HG03108 (cell line): ENCODE results near the gene UBE2R2.
"Not testable (repeated sequence)": the region's sequence is repeated elsewhere in the genome, so short reads cannot be mapped to it uniquely, and the experiment has no call there.

Experiments used
- ATAC-seq: cut with Tn5 transposase; IDR thresholded peaks from one replicate; pipeline ENCODE4 v1.9.1; 2021; ENCODE audit warnings: moderate library complexity; ENCODE audit not compliant: unreplicated experiment

Gene UBE2R2

DNA sequence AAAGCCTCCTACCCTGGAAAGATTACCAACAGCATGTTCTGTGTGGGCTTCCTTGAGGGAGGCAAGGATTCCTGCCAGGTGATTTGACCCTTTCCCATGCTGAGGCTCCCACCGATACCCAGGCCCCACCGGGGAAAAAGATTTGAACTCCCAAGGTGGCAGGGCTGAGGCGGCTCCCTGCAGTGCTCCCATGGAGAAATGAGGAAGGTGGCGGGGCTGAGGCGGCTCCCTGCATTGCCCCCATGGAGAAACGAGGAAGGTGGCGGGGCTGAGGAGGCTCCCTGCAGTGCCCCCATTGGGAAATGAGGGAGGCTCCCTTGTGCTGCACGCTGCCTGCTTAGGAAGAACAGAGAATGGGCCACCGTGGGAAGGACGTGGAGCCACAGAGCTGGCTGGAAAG is 18.4 kb upstream of the UBE2R2 start:
- no peak for ATAC-seq

DNA sequence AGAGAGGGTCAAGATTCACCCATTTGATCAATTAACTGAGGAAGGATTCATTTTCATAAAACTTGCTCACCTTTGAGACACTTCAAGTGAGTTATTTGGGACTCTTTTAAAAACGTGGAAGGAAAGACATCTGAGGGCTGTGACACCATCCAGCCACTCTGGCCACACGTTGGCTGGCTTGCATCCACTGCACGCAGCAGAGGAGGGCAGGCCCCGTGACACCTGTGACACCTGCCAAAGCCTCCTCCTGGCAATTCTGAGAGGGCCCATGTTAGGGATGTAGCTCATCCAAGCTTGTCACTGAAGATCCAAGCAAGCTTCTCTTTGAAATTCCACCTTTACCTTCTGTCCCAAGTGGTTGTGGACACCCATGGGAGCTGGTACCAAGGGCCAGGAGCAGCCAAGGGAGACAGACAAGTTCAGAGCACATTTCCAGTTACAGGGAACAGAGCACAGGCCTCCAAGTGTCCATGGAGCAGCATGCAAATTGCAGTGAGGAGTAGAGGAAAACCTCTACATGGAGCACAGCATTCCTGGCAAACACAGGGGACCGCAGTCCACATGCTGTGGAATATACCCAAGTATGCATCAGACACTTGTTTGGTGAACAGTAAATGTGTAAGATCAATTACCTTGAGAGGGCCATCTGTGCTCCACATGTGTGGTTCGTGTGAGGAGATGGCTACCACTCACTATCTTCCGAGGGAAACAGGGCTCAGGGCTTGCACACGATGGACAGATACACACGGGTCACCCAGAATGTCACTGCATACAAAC is 16.8 kb upstream of the UBE2R2 start:
- ATAC-seq: no peak

DNA sequence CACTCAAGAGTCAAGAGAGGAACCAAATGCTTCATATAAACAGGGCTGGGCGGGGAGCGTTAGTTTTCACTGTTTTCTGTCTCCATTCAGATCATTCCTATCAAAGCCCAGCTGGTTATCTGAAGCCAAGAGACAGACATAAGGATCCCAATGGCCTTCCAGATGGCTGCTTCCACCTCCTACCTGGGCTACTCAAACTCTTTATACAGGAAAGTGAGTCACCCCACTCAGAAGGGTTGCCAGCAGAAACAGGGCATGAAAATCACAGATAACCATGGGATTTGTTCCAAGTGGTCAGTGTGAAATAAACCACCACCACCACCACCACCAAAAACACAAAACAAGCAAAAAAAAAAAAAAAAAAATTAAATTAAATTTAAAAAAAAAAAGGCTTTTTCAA is 16.1 kb upstream of the UBE2R2 start:
- ATAC-seq: no peak

DNA sequence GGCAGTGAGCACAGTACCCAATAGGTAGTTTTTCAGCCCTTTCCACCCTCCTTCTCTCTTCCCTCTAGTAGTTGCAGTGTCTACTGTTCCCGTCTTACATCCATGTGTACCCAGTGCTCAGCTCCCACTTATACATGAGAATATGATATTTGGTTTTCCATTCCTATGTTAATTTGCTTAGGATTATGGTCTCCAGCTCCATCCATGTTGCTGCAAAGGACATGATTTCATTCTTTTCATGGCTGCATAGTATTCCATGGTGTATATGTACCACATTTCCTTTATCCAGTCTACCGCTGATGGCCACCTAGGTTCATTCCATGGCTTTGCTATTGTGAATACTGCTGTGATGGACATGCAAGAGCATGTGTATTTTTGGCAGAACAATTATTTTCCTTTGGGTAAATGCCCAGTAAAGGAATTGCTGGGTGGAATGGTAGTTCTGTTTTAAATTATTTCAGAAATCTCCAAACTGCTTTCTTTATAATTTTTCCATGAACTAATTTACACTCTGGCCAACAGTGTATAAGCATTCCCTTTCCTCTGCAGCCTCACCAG is 14.9 kb upstream of the UBE2R2 start:
- not testable (repeated sequence) for ATAC-seq

DNA sequence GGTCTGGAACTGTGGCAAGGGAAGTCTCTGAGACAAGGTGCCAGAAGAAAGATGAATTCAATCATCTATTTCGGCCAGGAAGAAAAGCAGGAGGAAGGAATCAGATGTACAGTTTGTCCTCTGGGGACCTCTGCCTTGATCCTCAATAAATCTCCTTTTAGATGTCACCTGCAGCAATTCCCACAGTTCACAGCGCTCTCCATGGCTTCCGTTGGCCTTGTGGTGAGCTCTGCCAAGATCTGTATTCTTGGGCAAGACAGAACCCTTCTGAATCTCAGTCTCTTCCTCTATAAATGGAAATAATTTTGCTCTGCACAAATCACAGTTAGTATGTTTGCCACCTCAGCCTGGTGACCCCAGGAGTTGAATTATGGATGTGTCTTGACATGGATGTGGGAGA is 12.8 kb upstream of the UBE2R2 start:
- not testable (repeated sequence) for ATAC-seq

DNA sequence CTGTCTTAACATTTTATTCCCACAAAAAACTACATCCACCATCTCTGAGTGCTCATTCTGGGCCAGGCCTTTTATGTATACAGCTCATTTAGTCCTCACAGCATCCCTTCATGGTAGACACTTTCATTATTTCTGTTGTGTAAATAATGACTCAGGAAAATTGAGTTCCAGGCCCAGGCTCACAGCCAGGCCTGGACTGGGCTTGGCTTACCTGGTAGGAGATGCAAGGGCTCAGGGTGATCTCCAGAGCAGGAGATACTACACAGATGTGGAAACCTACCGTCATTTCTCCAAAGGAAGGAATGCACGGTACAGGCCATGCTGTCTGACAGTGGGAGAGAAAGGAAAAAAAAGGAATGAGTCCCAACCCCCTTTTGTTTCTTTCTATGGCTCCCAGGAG is 9.8 kb upstream of the UBE2R2 start:
- ATAC-seq: not testable (repeated sequence)

DNA sequence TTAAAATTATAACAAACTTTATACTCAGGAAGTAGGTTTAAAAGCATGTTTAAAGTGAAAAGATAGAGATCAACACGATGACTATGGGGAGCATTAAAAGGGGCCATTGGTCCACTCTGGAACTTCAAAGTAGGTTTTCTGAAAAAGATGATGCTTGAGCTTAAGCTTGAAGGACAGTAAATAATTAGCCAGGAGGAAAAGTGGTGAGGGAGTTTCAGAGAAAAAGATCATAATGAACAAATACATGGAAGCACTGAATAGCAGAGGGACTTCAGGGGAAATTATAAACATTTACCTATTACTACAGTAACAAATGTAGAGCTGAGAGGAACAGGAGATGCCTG is 8.0 kb upstream of the UBE2R2 start:
- peak; percentile 40 for ATAC-seq

DNA sequence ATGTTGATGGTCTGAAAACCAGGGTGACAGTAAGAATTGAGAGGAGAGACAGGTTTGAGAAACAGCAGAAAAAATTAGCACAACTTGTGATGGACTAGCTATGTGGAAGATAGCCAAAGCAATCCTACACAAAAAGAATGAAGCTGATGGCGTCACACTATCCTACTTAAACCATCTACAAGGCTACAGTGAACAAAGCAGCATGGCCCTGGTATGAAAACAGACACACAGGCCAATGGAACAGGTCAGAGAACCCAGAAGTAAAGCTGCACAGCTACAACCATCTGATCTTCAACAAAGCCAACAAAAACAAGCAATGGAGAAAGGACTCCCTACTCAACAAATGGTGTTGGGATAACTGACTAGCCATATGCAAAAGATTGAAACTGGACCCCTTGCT is 7.5 kb upstream of the UBE2R2 start:
- ATAC-seq: no peak

DNA sequence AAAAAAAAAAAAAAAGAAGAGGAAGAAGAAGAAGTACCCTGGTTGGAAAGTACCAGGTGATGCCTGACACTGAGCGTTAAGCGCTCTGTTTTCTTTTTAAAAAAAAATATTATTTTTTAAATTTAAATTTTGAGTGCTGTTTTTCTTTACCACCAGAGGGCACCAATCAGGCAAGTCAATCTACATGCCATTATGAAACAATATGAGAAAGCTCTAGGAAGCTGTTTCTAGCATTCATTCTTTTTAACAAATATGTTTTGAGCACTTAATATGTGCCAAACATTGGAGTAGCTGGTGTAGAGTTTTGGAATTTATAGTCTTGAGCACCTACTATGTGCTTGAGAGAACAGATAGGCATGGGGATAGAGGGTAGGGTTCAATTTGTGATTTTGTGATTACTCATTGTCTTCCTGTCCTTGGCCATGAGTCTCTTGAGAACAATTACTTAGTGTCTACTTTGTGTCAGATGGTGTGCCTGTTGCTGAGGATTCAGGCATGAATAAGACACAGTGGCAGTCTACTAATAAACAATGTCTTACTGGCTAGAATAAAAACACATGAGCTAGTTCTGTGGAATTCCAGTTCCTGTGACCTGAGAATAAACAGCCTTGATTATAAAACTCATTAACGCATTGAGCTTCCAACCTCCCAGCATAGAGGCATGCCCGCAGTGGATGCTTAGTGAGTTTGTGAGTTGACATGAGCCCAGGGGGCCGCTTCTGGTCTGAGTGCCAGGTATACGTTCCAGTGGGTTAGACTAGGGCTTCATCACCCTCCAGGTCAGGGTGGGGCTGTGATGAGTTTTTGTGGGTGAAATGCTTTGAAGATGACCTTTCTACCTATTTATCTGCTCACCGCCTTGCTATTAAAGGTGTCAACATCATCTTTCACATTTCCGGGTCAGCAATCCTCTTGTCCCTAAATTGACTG is 3.0 kb upstream of the UBE2R2 start:
- no peak for ATAC-seq

DNA sequence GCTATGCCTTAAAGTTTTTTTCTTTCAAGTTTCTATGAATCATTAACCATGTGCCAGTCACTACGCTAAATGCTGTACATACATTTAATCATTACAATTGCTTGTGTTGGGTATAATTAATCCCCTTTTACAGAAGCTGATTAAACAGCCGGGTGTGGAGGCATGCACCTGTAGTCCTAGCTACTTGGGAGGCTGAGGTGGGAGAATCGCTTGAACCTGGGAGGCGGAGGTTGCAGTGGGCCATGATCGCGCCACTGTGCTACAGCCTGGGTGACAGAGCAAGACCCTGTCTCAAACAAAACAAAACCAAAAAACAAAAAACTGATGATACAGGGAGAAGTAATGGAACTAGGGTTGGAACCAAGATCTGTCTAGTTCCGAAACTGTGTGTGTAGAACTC is 1.2 kb upstream of the UBE2R2 start:
- ATAC-seq: no peak

DNA sequence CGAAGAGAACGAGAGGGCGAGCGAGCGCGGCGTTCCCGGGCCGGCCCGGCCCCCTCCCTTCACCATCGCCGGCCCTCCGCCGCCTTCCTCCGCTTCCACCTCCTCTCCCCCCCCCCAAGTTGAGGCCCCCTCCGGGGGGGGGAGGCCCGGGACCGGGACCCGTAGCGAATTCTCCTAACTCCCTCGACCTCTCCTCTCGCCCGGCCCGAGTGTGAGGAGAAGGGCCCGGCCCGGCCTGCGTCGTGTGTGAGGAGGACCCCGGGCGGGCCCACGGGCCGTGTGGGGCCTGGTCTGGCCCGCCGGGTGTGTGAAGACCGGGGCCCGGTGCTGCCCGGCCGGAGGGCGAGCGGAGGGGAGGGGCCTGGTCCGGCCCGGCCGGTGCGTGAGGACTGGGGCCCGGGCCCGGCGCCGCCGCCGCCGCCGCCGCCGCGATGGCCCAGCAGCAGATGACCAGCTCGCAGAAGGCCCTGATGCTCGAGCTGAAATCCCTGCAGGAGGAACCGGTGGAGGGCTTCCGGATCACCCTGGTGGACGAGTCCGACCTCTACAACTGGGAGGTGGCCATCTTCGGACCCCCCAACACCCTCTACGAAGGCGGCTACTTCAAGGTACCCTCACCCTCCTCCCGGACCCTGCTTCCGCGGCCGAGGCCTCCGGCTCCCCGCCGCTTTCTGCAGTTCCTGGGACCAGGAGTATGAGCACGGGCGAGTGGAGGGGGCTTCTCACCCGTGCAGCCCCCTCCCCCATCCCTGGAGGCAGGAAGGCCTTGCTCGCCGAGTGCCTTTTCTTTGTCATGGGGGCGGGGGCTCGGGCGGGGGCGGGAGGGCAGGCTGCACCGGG is 587 bp downstream of the UBE2R2 start:
- peak; percentile 3 for ATAC-seq

DNA sequence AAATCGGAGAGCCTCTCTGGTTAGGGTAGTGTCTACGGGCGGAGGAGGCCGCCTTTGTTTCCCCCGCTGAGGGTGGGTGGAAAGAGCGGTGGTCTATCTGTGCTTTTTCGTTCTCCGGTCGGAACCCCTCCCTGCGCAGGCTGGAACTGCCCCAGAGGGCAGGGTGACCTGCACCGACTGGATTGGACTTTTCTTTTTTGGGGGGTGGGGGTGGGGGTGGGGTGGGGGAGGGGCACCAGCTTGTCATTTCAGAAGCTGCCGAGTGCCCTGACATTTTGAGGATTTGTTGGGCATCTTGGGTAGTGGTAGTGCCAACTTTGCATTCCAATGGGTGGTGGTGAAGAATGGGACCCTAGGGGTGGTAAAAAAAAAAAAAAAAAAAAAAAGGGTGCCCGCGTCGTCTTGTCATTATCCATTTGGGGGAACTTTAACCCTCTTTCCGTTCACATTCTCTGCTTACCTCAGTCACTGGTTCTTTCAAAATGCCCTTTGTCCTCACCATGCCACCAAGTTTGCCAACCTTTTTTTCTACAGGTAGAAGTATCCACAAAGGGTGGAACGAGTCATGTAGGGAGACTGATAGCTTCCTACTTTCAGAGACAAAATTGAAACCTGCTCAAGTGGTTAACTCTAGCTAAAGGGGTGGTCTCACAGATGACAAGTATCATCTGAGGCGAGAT is 1.3 kb downstream of the UBE2R2 start:
- no peak for ATAC-seq

DNA sequence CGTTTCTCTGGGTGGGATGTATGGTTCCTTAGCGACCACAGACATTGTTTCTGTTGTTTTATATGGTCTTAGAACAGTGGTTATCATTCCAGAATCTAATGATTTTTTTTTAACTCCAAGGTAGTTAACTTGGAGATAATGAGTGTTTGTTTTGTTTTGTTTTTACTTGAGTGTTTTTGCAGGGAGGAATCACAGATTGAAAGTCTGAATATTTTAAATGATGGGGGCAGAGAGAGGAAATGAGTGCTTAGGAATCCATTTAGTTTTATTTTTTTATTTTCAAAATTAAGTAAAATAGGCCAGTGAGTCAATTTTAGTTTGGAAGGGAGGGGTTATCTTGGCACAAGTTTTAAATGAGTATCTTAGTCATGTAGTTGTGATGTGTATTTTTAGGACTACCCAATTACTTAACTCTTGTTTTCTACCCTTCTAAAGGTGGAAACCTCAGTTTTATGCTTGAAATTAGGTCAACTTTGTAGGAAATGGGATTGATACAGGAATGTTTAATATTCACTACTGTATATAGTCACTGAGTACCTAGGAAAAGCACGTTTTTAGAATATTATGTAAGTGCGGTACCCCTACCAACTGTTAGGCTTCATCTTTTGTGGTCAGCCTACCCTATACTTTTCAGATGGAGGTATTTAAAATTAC is 2.0 kb downstream of the UBE2R2 start:
- no peak for ATAC-seq

DNA sequence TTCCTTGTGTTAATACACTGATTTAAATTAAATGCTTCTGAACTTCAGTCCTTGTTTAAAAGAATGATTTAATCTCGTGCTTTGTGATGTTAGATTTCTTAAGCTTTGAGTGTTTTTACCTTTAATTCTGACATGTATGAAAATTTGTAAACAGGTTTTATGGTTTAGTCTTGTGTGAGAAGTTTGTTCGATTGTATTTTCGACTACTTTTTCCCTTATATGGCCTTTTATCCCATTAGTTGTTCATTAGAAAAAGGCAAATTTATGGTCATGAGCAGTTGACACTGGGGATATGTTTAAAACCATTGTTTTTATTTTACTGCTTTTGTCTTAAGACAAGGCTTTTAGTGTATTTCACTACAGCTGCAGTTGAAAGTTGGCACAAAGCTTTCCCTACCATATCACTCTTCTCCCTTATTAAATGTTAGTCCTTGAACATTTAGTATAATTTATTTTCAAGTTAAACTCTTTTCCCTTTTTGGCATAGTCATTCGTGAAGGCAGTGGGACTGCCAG is 3.3 kb downstream of the UBE2R2 start:
- no peak for ATAC-seq

DNA sequence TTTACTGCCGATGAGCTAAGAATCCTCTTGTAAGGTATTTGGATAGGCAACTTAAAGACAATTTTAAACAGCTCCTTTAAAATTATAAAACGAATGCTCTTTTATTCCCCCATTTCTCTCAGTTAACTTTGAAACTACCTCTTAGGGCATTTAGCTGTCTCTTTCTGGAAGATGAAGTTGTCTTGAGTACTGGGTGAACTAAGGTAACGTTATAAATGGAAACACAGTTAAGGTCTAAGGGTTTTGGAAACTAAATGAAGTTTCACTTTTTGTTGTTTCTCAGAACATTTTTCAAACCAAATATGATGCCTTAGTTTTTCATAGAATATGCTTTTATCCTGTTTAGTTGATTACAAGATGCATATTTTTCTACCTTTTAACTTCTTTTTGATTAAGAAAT is 6.8 kb downstream of the UBE2R2 start:
- no peak for ATAC-seq

DNA sequence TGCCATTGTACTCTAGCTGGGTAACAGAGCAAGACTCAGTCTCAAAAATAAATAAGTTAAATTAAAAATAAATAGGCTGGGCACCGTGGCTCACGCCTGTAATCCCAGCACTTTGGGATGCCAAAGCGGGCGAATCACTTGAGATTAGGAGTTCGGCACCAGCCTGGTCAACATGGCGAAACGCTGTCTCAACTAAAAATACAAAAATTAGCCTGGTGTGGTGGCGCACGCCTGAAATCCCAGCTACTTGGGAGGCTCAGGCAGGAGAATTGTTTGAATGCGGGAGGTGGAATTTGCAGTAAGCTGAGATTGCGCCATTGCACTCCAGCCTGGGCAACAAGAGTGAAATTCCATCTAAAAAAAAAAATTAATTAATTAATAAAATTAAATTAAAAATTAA is 10.3 kb downstream of the UBE2R2 start:
- not testable (repeated sequence) for ATAC-seq

DNA sequence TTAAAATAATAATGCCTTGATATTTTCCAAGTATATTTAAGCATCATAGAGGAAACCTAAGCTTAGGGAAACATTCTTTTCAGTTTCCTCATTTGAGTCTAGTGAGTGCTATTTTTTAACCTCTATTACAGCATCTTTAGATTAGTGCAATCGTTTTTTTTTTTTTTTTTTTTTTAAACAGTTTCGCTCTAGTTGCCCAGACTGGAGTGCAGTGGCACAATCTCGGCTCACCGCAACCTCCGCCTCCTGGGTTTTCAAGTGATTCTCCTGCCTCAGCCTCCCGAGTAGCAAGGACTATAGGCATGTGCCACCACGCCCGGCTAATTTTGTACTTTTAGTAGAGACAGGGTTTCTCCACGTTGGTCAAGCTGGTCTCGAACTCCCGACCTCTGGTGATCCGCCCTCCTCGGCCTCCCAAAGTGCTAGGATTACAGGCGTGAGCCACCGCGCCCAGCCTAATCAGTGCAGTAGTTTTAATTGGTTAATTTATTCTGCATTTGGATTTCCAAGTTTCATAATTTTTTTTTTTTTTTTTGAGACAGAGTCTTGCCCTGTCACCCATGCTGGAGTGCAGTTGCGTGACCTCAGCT is 12.8 kb downstream of the UBE2R2 start:
- not testable (repeated sequence) for ATAC-seq

DNA sequence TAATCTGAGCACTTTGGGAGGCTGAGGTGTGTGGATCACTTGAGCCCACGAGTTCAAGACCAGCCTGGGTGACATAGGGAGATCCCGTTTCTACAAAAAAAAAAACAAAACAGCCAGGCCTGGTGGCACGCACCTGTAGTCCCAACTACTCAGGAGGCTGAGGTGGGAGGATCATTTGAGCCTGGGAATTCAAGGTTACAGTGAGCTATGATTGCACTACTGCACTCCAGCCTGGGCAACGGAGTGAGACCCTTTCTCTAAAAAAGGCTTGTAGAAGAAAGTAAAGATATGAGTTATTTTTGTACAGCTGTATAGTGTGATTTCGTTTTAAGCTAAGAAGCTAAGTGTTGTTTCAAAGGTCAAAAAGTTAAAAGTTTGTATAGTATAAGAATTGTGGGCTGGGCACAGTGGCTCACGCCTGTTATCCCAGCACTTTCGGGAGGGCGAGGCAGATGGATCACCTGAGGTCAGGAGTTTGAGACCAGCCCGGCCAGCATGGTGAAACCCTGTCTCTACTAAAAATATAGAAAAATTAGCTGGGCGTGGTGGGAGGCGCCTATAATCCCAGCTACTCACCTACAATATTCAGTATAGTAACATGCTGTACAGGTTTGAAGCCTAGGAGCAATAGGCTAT is 18.8 kb downstream of the UBE2R2 start:
- ATAC-seq: no peak

DNA sequence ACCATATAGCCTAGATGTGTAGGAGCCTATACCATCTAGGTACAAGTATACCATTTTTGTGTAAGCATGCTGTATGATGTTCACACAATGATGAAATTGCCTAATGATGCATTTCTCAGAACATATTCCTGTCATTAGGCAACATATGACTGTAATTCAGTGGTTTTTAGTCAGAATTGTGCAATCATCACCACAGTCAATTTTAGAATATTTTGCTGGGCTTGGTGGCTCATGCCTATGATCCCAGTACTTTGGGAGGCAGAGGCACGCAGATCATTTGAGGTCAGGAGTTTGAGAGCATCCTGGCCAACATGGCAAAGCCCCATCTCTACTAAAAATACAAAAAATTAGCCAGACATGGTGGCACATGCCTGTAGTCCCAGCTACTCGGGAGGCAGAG is 19.3 kb downstream of the UBE2R2 start:
- ATAC-seq: not testable (repeated sequence)
